Upper lobe of left lung (tissue), 4 donors: ENCODE results near the gene C1S.

Experiments used
- EP300 ChIP-seq, 4 donors: sonication (generic); formaldehyde crosslinking; IDR thresholded peaks; one replicate each; pipeline ENCODE4 v1.5.1; 2017; ENCODE audit warnings: antibody characterized with exemption in 4 of 4, control low read depth in 2 of 4
- POLR2A ChIP-seq, 4 donors: fragments of 450-650 bp; IDR thresholded peaks; one replicate each; pipeline ENCODE4 v1.5.1; 2016 to 2017; ENCODE audit warnings: antibody characterized with exemption in 4 of 4, mild to moderate bottlenecking in 2 of 4
- POLR2AphosphoS5 ChIP-seq, 2 donors: sonication (generic); formaldehyde crosslinking; IDR thresholded peaks; one replicate each; pipeline ENCODE4 v1.5.1; 2017; ENCODE audit warnings: antibody characterized with exemption in 2 of 2
- TF ChIP-seq, protein P1 (sequence below), 6 experiments: fragments of 450-650 bp in 4 of 6; fragments of 200-600 bp in 2 of 6; sonication (generic) in 2 of 6; IDR thresholded peaks; one replicate each; pipeline ENCODE4 v1.5.1; 2016 to 2019; ENCODE audit warnings: antibody characterized with exemption in 6 of 6

DNA sequence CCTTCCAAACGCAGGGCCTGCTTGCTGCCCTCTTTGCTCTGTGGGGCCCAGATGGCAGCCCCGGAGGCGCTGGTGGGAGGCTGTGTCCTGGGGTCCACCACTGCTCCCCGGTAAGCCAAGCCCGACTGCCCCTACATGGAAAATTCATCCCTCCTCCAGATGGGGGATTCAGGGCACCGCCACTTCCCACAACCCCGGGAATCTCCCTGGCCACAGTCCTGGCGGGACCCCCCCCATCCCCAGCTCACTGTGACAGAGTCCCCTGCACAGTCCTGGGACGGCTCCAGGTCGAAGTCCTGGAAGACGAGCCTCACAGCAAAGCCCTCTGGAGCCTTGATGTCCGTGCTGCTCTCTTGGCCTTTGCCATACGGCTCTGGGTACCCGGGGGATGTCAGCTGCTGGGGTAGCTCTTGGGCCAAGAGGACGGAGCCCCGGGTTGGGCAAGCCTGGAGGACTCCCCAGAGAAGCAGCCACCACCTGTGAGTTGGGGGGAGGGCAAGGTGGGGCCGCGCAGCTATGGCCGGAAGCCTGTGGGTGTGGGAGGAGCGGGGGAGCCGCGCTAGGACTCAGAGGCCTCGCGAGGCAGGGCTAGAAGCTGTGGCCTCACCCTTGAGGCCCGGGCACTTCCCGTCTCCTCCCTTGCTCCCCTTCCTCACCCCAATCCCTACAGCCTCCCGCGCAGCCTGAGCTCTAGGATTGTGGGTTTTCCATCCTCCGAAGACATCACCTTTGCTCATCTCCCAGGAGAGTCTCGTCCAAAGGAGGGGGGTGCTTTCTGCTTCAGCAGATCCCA lies 47.7 kb downstream of the C1S start:
- TF ChIP-seq POLR2A (IDR thresholded peaks at IDR 0.05) (peak in 3 of 4 donors; percentile 65 to 79 (median 69)), POLR2AphosphoS5 (IDR thresholded peaks at IDR 0.05) (peak; percentile 81 to 83), EP300 (IDR thresholded peaks at IDR 0.05) (peak in 1 of 4 donors; percentile 55)
- TF ChIP-seq, protein P1, sequence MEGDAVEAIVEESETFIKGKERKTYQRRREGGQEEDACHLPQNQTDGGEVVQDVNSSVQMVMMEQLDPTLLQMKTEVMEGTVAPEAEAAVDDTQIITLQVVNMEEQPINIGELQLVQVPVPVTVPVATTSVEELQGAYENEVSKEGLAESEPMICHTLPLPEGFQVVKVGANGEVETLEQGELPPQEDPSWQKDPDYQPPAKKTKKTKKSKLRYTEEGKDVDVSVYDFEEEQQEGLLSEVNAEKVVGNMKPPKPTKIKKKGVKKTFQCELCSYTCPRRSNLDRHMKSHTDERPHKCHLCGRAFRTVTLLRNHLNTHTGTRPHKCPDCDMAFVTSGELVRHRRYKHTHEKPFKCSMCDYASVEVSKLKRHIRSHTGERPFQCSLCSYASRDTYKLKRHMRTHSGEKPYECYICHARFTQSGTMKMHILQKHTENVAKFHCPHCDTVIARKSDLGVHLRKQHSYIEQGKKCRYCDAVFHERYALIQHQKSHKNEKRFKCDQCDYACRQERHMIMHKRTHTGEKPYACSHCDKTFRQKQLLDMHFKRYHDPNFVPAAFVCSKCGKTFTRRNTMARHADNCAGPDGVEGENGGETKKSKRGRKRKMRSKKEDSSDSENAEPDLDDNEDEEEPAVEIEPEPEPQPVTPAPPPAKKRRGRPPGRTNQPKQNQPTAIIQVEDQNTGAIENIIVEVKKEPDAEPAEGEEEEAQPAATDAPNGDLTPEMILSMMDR (IDR thresholded peaks at IDR 0.05), result no peak
